Suprapubic skin (tissue), 4 donors: ENCODE results near the gene CARTPT. TPM values are rescaled to one million over a fixed set of nuclear protein-coding genes. Genes with fewer than 3 reads are reported as not detected.

Experiments used
- DNase-seq, 2 donors: peaks; one replicate each; pipeline ENCODE4 v3.0.0-alpha.2; 2019; ENCODE audit warnings: low spot score in 2 of 2
- H3K27ac ChIP-seq: fragments of 200-600 bp; sonication (generic); one replicate; pipeline ENCODE4 v1.5.1; 2019
- H3K27me3 ChIP-seq: fragments of 200-600 bp; sonication (generic); one replicate; pipeline ENCODE4 v1.5.1; 2019
- H3K36me3 ChIP-seq: fragments of 200-600 bp; sonication (generic); one replicate; pipeline ENCODE4 v1.5.1; 2019
- H3K4me1 ChIP-seq: fragments of 200-600 bp; sonication (generic); one replicate; pipeline ENCODE4 v1.5.1; 2019
- H3K4me3 ChIP-seq: fragments of 200-600 bp; sonication (generic); one replicate; pipeline ENCODE4 v1.5.1; 2019; ENCODE audit warnings: mild to moderate bottlenecking
- H3K9me3 ChIP-seq: fragments of 200-600 bp; sonication (generic); one replicate; pipeline ENCODE4 v1.5.1; 2019
- EP300 ChIP-seq: sonication (generic); formaldehyde crosslinking; IDR thresholded peaks from one replicate; pipeline ENCODE4 v1.6.1; 2017; ENCODE audit warnings: antibody characterized with exemption
- POLR2A ChIP-seq, 2 donors: fragments of 450-650 bp; IDR thresholded peaks; one replicate each; pipeline ENCODE4 v1.6.1; 2017; ENCODE audit warnings: antibody characterized with exemption in 2 of 2, mild to moderate bottlenecking in 2 of 2, moderate library complexity in 2 of 2
- POLR2AphosphoS5 ChIP-seq, 3 donors: sonication (generic); formaldehyde crosslinking; IDR thresholded peaks; one replicate each; pipeline ENCODE4 v1.6.1; 2017; ENCODE audit warnings: antibody characterized with exemption in 3 of 3
- WGBS: methylation state at CpG from one replicate; pipeline ENCODE4 v1.1.5; 2018; 5-methylcytosine and 5-hydroxymethylcytosine counted together
- total RNA-seq, 4 donors: library from RNA; depleted of rRNA; stranded (reverse); fragments of >200 nt; gene quantifications; one replicate each; pipeline ENCODE4 v1.1.0, GENCODE V29; 2016
- TF ChIP-seq, protein P1 (sequence below), 2 donors: fragments of 200-600 bp in 1 of 2; fragments of 450-650 bp in 1 of 2; sonication (generic) in 1 of 2; IDR thresholded peaks; one replicate each; pipeline ENCODE4 v1.5.1; 2016 to 2019; ENCODE audit warnings: antibody characterized with exemption in 2 of 2, mild to moderate bottlenecking in 1 of 2, moderate library complexity in 1 of 2

The CARTPT gene
- total RNA-seq, 4 donors from 2014 or later, result not detected

DNA sequence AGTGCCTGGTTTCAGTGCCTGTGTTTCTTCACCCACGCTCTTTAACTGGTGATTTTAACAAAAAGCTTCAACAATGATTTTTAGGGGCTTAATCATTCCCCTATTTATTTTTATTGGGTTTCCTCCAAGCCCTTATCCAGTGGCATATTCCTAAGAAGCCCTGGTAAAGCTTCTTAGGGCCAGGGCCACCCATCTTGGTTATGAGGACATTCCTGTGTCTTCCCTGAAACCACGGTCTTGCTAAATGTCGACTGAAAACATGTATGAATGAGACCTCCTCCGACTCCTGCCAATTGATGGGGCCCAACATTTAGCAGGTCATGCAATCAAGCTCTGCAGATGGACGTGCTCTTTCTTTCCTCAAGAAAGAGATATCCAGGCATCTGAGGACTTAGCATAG is 13.7 kb upstream of the CARTPT start:
- Histone ChIP-seq H3K9me3 (no peaks in the 10 kb centered on the region), H3K4me3 (no peak overlapping the region), H3K36me3 (no peaks in the 10 kb centered on the region), H3K27me3 (peaks cover 20% of the 10 kb centered on the region), H3K4me1 (no peaks in the 10 kb centered on the region), H3K27ac (no peak overlapping the region)
- DNase-seq, result no peak
- WGBS, result 92% methylated on average over 5 of the region's 5 CpGs
- TF ChIP-seq, protein P1, sequence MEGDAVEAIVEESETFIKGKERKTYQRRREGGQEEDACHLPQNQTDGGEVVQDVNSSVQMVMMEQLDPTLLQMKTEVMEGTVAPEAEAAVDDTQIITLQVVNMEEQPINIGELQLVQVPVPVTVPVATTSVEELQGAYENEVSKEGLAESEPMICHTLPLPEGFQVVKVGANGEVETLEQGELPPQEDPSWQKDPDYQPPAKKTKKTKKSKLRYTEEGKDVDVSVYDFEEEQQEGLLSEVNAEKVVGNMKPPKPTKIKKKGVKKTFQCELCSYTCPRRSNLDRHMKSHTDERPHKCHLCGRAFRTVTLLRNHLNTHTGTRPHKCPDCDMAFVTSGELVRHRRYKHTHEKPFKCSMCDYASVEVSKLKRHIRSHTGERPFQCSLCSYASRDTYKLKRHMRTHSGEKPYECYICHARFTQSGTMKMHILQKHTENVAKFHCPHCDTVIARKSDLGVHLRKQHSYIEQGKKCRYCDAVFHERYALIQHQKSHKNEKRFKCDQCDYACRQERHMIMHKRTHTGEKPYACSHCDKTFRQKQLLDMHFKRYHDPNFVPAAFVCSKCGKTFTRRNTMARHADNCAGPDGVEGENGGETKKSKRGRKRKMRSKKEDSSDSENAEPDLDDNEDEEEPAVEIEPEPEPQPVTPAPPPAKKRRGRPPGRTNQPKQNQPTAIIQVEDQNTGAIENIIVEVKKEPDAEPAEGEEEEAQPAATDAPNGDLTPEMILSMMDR (IDR thresholded peaks at IDR 0.05), result no peak

DNA sequence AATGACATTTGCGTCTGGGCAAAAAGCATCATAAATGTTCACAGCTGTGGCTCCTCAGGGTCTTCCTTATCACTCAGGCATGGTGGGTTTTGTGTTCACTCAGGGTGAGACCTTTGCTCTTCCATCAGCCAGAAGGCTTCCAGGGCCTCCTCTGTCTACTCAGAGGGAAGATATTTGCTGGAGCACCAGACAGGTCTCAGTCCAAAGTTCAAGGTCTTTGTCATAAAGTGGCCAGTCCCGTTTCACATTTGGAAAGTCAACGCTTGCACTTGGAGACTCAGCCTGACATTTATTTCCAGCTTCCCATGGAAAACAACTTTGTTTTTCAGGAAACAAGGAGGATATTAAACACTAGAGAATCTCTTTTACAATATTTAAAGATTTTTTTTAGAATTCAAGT is 12.2 kb upstream of the CARTPT start:
- no peaks in the 10 kb centered on the region for H3K4me1 ChIP-seq
- no peaks in the 10 kb centered on the region for H3K9me3 ChIP-seq
- no peak overlapping the region for H3K4me3 ChIP-seq
- H3K27ac ChIP-seq, result no peak overlapping the region
- 87% methylated on average over 3 of the region's 3 CpGs for WGBS
- no peaks in the 10 kb centered on the region for H3K36me3 ChIP-seq
- H3K27me3 ChIP-seq, result peaks cover 20% of the 10 kb centered on the region
- no peak for TF ChIP-seq POLR2AphosphoS5 (IDR thresholded peaks at IDR 0.05)
- TF ChIP-seq EP300, result no peak
- TF ChIP-seq POLR2A (IDR thresholded peaks at IDR 0.05), result no peak
- TF ChIP-seq, protein P1 (IDR thresholded peaks at IDR 0.05), result no peak
- no peak for DNase-seq

DNA sequence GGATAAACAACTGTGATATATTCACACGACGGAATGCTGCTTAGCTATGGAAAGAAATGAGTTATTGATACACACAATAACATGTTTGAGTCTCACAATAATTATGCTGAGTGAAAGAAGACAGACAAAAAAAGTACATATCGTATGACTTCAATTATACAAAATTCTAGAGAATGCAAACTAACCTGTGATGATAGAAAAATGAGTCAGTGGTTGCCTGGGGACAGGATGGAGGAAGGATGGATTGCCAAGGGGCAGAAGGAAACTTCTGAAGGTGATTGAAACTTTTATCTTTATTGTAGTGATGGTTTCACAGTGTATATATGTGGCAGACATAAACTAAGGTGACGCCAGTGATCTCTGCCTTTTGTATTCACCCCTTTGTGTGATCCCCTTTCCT is 7.5 kb upstream of the CARTPT start:
- peaks cover 46% of the 10 kb centered on the region for H3K27me3 ChIP-seq
- 54% methylated on average over 4 of the region's 4 CpGs for WGBS
- H3K9me3 ChIP-seq, result no peaks in the 10 kb centered on the region
- H3K4me1 ChIP-seq, result no peaks in the 10 kb centered on the region
- DNase-seq, result no peak
- H3K27ac ChIP-seq, result no peak overlapping the region
- TF ChIP-seq POLR2A (IDR thresholded peaks at IDR 0.05), result no peak
- TF ChIP-seq, protein P1 (IDR thresholded peaks at IDR 0.05), result no peak
- no peak for TF ChIP-seq EP300
- no peak for TF ChIP-seq POLR2AphosphoS5 (IDR thresholded peaks at IDR 0.05)
- H3K4me3 ChIP-seq, result no peak overlapping the region
- H3K36me3 ChIP-seq, result no peaks in the 10 kb centered on the region

DNA sequence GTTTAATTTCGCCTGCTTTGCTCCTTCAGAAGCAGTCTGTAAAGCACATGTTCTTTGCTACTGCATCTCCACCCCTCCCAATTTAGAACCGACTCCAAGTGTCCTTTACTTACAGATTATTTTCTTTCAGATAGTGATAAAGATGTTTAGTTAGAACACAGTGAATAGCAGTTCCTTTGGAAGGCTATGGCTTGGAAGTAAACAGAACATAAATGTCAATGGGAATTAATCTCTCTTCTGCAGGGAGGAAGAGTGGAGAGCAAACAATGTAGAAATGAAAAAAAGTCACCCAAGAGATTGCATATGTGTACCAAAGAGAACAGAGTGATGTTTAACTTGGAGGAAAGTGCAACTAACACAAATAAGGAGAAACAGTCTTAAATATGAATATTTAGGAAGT is 4.2 kb upstream of the CARTPT start:
- Histone ChIP-seq H3K27ac (no peak overlapping the region), H3K9me3 (no peaks in the 10 kb centered on the region), H3K4me3 (no peak overlapping the region), H3K36me3 (no peaks in the 10 kb centered on the region), H3K4me1 (peaks cover 12% of the 10 kb centered on the region), H3K27me3 (peaks cover 55% of the 10 kb centered on the region)
- TF ChIP-seq, protein P1 (IDR thresholded peaks at IDR 0.05), result no peak
- TF ChIP-seq POLR2A (IDR thresholded peaks at IDR 0.05) (no peak), EP300 (no peak), POLR2AphosphoS5 (IDR thresholded peaks at IDR 0.05) (no peak)
- no peak for DNase-seq
- WGBS, result 51% methylated on average over 2 of the region's 2 CpGs

DNA sequence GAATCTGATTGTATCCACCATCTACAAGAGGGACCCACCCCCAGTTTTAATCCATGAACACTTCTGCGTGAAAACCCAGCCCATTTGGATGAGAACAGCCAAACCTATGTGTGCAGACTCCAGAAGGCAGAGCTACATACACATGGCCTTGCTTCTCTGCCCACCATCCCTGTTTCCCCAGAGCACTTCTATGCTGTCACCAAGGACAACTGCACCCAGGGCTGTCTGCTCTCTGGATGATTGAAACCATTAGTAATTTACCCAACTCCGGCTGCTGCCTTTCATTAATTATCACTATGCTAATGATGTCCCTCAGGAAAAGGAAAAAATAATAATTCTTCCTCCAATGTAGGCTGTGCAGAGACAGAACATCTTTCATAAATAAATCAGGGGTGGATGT is 8.9 kb downstream of the CARTPT start:
- no peaks in the 10 kb centered on the region for H3K9me3 ChIP-seq
- 61% methylated on average over 2 of the region's 2 CpGs for WGBS
- peaks cover 46% of the 10 kb centered on the region for H3K27me3 ChIP-seq
- no peaks in the 10 kb centered on the region for H3K36me3 ChIP-seq
- no peaks in the 10 kb centered on the region for H3K4me1 ChIP-seq
- H3K4me3 ChIP-seq, result no peak overlapping the region
- DNase-seq, result no peak
- TF ChIP-seq, protein P1 (IDR thresholded peaks at IDR 0.05), result no peak
- TF ChIP-seq POLR2A (IDR thresholded peaks at IDR 0.05) (no peak), POLR2AphosphoS5 (IDR thresholded peaks at IDR 0.05) (no peak), EP300 (no peak)
- no peak overlapping the region for H3K27ac ChIP-seq
